ENCODE measurements around the gene AP1M1. TPM values are rescaled to one million over a fixed set of nuclear protein-coding genes. Genes with fewer than 3 reads are reported as not detected.

The AP1M1 gene
- total RNA-seq, 1 donor from 2014 or later, result 38.5 TPM

DNA sequence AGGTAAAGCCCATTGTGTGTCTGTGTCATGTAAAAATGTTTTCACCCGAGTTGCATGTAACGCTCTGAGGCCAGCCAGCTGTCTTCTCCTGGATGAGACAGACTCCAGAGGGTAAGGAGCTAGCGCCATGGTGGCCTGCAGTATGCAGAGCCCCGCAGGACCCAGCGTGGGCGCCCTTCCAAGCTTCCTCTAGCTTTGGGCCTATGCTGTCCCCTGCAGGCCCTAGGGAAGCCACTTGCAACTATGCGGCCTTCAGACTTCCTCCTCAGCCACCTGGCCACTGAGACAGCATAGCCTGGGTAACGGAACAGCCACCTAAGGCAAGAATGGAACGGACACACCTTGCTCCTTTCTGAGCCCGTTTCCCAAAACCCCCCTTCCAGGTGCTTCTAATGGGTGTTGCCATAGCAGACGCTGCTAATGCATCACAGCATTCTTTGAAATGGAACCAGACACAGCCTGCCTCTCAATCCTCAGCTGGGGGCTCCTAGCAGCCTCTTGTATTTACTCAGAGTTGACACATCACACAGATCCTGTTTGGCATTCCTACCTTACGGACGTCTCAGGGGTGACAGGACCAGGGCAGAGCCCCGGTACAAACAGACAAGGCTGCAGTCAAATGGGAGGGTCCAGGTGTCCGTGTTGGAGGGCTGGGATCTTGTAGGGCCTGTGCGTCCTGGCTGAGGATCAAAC lies 6.3 kb upstream of the AP1M1 start:
- H3K9me3 ChIP-seq (replicated peaks), result no peaks in the 10 kb centered on the region
- peaks cover 31% of the 10 kb centered on the region for H3K4me1 ChIP-seq
- DNase-seq, result no peak
- no peak overlapping the region for H3K4me3 ChIP-seq
- H3K27me3 ChIP-seq (ENCODE audit: low read depth), result no peaks in the 10 kb centered on the region
- intact Hi-C loops (cut with micrococcal nuclease), result no loop called here
- TF ChIP-seq, protein P1, sequence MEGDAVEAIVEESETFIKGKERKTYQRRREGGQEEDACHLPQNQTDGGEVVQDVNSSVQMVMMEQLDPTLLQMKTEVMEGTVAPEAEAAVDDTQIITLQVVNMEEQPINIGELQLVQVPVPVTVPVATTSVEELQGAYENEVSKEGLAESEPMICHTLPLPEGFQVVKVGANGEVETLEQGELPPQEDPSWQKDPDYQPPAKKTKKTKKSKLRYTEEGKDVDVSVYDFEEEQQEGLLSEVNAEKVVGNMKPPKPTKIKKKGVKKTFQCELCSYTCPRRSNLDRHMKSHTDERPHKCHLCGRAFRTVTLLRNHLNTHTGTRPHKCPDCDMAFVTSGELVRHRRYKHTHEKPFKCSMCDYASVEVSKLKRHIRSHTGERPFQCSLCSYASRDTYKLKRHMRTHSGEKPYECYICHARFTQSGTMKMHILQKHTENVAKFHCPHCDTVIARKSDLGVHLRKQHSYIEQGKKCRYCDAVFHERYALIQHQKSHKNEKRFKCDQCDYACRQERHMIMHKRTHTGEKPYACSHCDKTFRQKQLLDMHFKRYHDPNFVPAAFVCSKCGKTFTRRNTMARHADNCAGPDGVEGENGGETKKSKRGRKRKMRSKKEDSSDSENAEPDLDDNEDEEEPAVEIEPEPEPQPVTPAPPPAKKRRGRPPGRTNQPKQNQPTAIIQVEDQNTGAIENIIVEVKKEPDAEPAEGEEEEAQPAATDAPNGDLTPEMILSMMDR (IDR thresholded peaks at IDR 0.05; ENCODE audit: borderline replicate concordance), result no peak
- H3K27ac ChIP-seq (replicated peaks), result no peak overlapping the region
- peaks cover 57% of the 10 kb centered on the region for H3K36me3 ChIP-seq

GRCh38 chr19:16193466-16193865 lies 4.2 kb upstream of the AP1M1 start:
- Histone ChIP-seq H3K9me3 (replicated peaks) (no peaks in the 10 kb centered on the region), H3K27ac (replicated peaks) (no peak overlapping the region), H3K4me3 (no peak overlapping the region), H3K27me3 (ENCODE audit: low read depth) (no peaks in the 10 kb centered on the region), H3K36me3 (peaks cover 46% of the 10 kb centered on the region), H3K4me1 (peaks cover 28% of the 10 kb centered on the region)
- intact Hi-C loops (cut with micrococcal nuclease), result no loop called here
- DNase-seq, result no peak
- TF ChIP-seq, protein P1 (IDR thresholded peaks at IDR 0.05; ENCODE audit: borderline replicate concordance), result no peak

GRCh38 chr19:16197188-16197621 lies 506 bp upstream of the AP1M1 start:
- TF ChIP-seq, protein P1 (IDR thresholded peaks at IDR 0.05; ENCODE audit: borderline replicate concordance), result no peak
- Histone ChIP-seq H3K4me1 (peaks cover 37% of the 10 kb centered on the region), H3K9me3 (replicated peaks) (no peaks in the 10 kb centered on the region), H3K27me3 (ENCODE audit: low read depth) (no peaks in the 10 kb centered on the region), H3K36me3 (peaks cover 24% of the 10 kb centered on the region), H3K27ac (replicated peaks) (peak overlapping the region; percentile 92), H3K4me3 (peak overlapping the region; percentile 97)
- intact Hi-C loops (cut with micrococcal nuclease), result no loop called here
- no peak for DNase-seq

- TF ChIP-seq, protein P1 (IDR thresholded peaks at IDR 0.05; ENCODE audit: borderline replicate concordance), result no peak
- intact Hi-C loops (cut with micrococcal nuclease), result no loop called here
- H3K36me3 ChIP-seq, result peaks cover 26% of the 10 kb centered on the region
- H3K27me3 ChIP-seq (ENCODE audit: low read depth), result no peaks in the 10 kb centered on the region
- no peak for DNase-seq
- H3K4me1 ChIP-seq, result peaks cover 37% of the 10 kb centered on the region
- H3K27ac ChIP-seq (replicated peaks), result peak overlapping the region; percentile 92
- no peaks in the 10 kb centered on the region for H3K9me3 ChIP-seq (replicated peaks)
- H3K4me3 ChIP-seq, result peak overlapping the region; percentile 97
Measured at GRCh38 chr19:16198370-16198651, 600 bp downstream of the AP1M1 start.

- DNase-seq, result no peak
- H3K27ac ChIP-seq (replicated peaks), result no peak overlapping the region
- TF ChIP-seq, protein P1 (IDR thresholded peaks at IDR 0.05; ENCODE audit: borderline replicate concordance), result no peak
- H3K36me3 ChIP-seq, result peaks cover 34% of the 10 kb centered on the region
- no peaks in the 10 kb centered on the region for H3K27me3 ChIP-seq (ENCODE audit: low read depth)
- no peaks in the 10 kb centered on the region for H3K9me3 ChIP-seq (replicated peaks)
- peak overlapping the region; percentile 97 for H3K4me3 ChIP-seq
- intact Hi-C loops (cut with micrococcal nuclease), result no loop called here
- H3K4me1 ChIP-seq, result peaks cover 43% of the 10 kb centered on the region
Measured at GRCh38 chr19:16199275-16199932, 1.7 kb downstream of the AP1M1 start.

All from left ventricle myocardium inferior (tissue), 1 donor.